ENCODE results near the gene EXO5. TPM values are rescaled to one million over a fixed set of nuclear protein-coding genes. Genes with fewer than 3 reads are reported as not detected.
"Not testable (repeated sequence)": the region's sequence is repeated elsewhere in the genome, so short reads cannot be mapped to it uniquely, and the experiment has no call there.

EXO5 gene
- total RNA-seq, 1 experiment from 2014 or later: 2.2 TPM

DNA sequence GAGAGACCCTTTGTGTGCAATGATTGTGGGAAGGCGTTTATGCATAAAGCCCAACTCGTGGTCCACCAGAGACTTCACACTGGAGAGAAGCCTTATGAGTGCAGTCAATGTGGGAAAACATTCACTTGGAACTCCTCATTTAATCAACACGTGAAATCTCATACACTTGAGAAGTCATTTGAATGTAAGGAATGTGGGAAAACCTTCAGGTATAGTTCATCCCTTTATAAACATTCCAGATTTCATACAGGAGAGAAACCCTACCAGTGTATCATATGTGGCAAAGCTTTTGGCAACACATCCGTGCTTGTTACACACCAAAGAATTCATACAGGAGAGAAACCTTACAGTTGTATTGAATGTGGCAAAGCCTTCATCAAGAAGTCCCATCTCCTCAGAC, 38.4 kb downstream of the EXO5 start:
- peaks cover 17% of the 10 kb centered on the region for H3K36me3 Mint-ChIP-seq (ENCODE audit: insufficient read depth, unreplicated experiment)
- BruUV-seq (replicated peaks): no TSS peak
- POLR2A ChIA-PET: no interaction called here

DNA sequence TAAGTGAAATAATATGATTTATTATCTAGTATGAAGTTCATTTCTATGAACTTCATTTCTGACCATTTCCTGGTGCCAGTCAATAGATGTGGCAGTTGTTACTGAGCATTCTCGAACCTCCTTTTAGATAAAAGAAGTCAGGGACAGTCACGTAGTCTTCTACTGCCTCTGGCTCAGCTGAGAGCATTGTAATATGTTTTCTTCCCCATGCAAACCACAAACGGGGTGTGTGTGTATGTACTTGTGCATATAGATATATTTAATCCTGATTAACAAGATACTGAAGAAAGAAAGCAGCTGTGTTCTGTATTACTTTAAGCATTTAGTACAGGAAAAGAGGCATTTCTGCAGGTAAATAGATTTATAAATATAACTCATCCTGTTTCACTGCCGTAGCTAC, 44.5 kb downstream of the EXO5 start:
- TF ChIP-seq, protein P1, sequence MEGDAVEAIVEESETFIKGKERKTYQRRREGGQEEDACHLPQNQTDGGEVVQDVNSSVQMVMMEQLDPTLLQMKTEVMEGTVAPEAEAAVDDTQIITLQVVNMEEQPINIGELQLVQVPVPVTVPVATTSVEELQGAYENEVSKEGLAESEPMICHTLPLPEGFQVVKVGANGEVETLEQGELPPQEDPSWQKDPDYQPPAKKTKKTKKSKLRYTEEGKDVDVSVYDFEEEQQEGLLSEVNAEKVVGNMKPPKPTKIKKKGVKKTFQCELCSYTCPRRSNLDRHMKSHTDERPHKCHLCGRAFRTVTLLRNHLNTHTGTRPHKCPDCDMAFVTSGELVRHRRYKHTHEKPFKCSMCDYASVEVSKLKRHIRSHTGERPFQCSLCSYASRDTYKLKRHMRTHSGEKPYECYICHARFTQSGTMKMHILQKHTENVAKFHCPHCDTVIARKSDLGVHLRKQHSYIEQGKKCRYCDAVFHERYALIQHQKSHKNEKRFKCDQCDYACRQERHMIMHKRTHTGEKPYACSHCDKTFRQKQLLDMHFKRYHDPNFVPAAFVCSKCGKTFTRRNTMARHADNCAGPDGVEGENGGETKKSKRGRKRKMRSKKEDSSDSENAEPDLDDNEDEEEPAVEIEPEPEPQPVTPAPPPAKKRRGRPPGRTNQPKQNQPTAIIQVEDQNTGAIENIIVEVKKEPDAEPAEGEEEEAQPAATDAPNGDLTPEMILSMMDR (IDR thresholded peaks at IDR 0.05; ENCODE audit: unreplicated experiment): no peak
- no peak overlapping the region for H3K4me3 Mint-ChIP-seq (ENCODE audit: unreplicated experiment)
- DNase-seq (ENCODE audit: unreplicated experiment): no peak
- no peaks in the 10 kb centered on the region for H3K4me1 Mint-ChIP-seq (ENCODE audit: insufficient read depth, unreplicated experiment)
- no peaks in the 10 kb centered on the region for H3K27me3 Mint-ChIP-seq (ENCODE audit: insufficient read depth, unreplicated experiment)
- BruUV-seq (replicated peaks): no TSS peak
- peaks cover 5% of the 10 kb centered on the region for H3K36me3 Mint-ChIP-seq (ENCODE audit: insufficient read depth, unreplicated experiment)
- no peaks in the 10 kb centered on the region for H3K9me3 Mint-ChIP-seq (ENCODE audit: unreplicated experiment)
- intact Hi-C loops (cut with micrococcal nuclease): no loop called here
- no peak overlapping the region for H3K27ac Mint-ChIP-seq (ENCODE audit: low read depth, unreplicated experiment)
- ChIA-PET POLR2A (no interaction called here), CTCF (no interaction called here)

More for the DNA sequence above, 38.4 kb downstream of the EXO5 start:
- TF ChIP-seq, protein P1 (IDR thresholded peaks at IDR 0.05; ENCODE audit: unreplicated experiment): no peak
- intact Hi-C loops (cut with micrococcal nuclease): no loop called here
- Mint-ChIP-seq H3K4me1 (ENCODE audit: insufficient read depth, unreplicated experiment) (no peaks in the 10 kb centered on the region), H3K27ac (ENCODE audit: low read depth, unreplicated experiment) (no peak overlapping the region), H3K4me3 (ENCODE audit: unreplicated experiment) (no peak overlapping the region), H3K9me3 (ENCODE audit: unreplicated experiment) (peaks cover 17% of the 10 kb centered on the region), H3K27me3 (ENCODE audit: insufficient read depth, unreplicated experiment) (no peaks in the 10 kb centered on the region)
- DNase-seq (ENCODE audit: unreplicated experiment): no peak
- CTCF ChIA-PET: no interaction called here

DNA sequence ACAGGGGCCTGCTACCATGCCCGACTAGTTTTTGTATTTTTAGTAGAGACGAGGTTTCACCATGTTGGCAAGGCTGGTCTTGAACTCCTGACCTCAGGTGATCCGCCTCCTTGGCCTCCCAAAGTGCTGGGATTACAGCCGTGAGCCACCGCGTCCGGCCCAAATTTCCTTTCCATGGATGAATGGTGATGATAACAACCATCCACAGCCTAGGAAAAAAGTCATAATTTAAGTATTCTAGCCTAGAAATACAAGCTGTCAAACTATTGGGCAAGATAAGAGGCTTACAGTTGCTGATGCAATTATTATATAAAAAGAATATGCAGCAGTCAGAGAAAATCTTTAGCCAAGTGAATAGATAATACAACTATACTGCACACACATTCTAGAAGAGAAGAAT, 46.2 kb downstream of the EXO5 start:
- H3K9me3 Mint-ChIP-seq (ENCODE audit: unreplicated experiment); H3K27me3 Mint-ChIP-seq (ENCODE audit: insufficient read depth, unreplicated experiment); DNase-seq (ENCODE audit: unreplicated experiment); H3K4me1 Mint-ChIP-seq (ENCODE audit: insufficient read depth, unreplicated experiment); intact Hi-C loops (cut with micrococcal nuclease); H3K27ac Mint-ChIP-seq (ENCODE audit: low read depth, unreplicated experiment); H3K4me3 Mint-ChIP-seq (ENCODE audit: unreplicated experiment); H3K36me3 Mint-ChIP-seq (ENCODE audit: insufficient read depth, unreplicated experiment); BruUV-seq (replicated peaks): not testable (repeated sequence)
- POLR2A ChIA-PET: interaction anchor here (0.7 kb wide), 1 partner anchor 136 kb away, joined by 3 read pairs; no protein-coding TSS in a partner anchor
- CTCF ChIA-PET: interaction anchor here (1.1 kb wide), 1 partner anchor 23 kb away, joined by 5 read pairs; no protein-coding TSS in a partner anchor

DNA sequence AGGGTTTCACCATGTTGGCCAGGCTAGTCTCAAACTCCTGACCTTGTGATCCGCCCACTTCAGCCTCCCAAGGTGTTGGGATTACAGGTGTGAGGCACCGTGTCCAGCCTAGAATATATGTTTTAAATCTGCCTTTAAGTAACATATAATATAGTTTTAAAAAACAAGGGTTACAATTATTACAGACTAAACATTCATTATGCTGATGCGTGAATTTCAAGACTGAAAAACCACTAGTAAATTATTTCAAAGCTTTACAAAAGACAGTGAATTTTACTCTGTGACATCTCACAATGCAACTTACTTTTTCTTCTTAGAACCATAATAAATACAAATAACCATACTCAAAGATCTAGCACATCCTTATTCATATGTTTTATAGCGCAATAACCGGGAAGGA, 47.6 kb downstream of the EXO5 start:
- no peak overlapping the region for H3K27ac Mint-ChIP-seq (ENCODE audit: low read depth, unreplicated experiment)
- intact Hi-C loops (cut with micrococcal nuclease): no loop called here
- H3K4me1 Mint-ChIP-seq (ENCODE audit: insufficient read depth, unreplicated experiment): no peaks in the 10 kb centered on the region
- no peaks in the 10 kb centered on the region for H3K27me3 Mint-ChIP-seq (ENCODE audit: insufficient read depth, unreplicated experiment)
- no TSS peak for BruUV-seq (replicated peaks)
- CTCF ChIA-PET: no interaction called here
- TF ChIP-seq, protein P1 (IDR thresholded peaks at IDR 0.05; ENCODE audit: unreplicated experiment): no peak
- POLR2A ChIA-PET: no interaction called here
- DNase-seq (ENCODE audit: unreplicated experiment): no peak
- H3K36me3 Mint-ChIP-seq (ENCODE audit: insufficient read depth, unreplicated experiment): no peaks in the 10 kb centered on the region
- H3K4me3 Mint-ChIP-seq (ENCODE audit: unreplicated experiment): no peak overlapping the region
- H3K9me3 Mint-ChIP-seq (ENCODE audit: unreplicated experiment): no peaks in the 10 kb centered on the region

DNA sequence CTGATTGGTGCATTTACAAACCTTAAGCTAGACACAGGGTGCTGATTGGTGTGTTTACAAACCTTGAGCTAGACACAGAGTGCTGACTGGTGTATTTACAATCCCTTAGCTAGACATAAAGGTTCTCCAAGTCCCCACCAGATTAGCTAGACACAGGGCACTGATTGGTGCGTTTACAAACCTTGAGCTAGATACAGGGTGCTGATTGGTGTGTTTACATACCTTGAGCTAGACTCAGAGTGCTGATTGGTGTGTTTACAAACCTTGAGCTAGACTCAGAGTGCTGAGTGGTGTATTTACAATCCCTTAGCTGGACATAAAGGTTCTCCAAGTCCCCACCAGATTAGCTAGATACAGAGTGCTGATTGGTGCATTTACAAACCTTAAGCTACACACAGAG, 49.7 kb downstream of the EXO5 start:
- intact Hi-C loops (cut with micrococcal nuclease): not testable (repeated sequence)
- POLR2A ChIA-PET: interaction anchor here (0.7 kb wide), 1 partner anchor 306 kb away, joined by 3 read pairs; no protein-coding TSS in a partner anchor

More for the DNA sequence above, 49.7 kb downstream of the EXO5 start:
- CTCF ChIA-PET: interaction anchor here (1.2 to 1.3 kb wide), 2 partner anchors 25 to 26 kb away, joined by 3 to 5 read pairs; no protein-coding TSS in a partner anchor
- not testable (repeated sequence) for BruUV-seq (replicated peaks); H3K9me3 Mint-ChIP-seq (ENCODE audit: unreplicated experiment); H3K4me3 Mint-ChIP-seq (ENCODE audit: unreplicated experiment); H3K4me1 Mint-ChIP-seq (ENCODE audit: insufficient read depth, unreplicated experiment); H3K36me3 Mint-ChIP-seq (ENCODE audit: insufficient read depth, unreplicated experiment); H3K27me3 Mint-ChIP-seq (ENCODE audit: insufficient read depth, unreplicated experiment); DNase-seq (ENCODE audit: unreplicated experiment); H3K27ac Mint-ChIP-seq (ENCODE audit: low read depth, unreplicated experiment)
